ENCODE data around the gene SLC36A1.
A peak's percentile ranks its signal among the peaks of the same experiment; 100 is the strongest.
"Not testable (repeated sequence)": the region's sequence is repeated elsewhere in the genome, so short reads cannot be mapped to it uniquely, and the experiment has no call there.

SLC36A1 gene

DNA sequence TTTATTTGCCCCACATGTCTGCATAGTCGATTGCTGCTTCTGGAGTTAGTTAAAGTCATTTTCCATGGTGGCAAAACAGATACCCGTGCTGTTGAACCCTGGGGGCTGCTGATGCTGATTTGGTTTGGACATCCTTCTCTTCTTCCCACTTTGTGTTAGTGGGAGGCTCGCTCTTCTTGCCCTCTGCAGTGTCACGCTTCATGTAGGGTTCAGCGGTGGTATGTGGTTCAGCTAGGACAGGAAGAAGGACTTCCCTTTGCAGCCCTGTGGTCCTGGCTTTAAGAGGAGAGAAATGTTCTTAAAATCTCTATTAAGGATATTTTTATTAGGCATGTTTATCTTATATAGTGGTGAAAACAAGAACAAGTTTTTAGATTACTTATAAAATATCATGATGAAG, 36.2 kb downstream of the SLC36A1 start:
- peak; percentile 51 for DNase-seq (ENCODE audit: low spot score)

DNA sequence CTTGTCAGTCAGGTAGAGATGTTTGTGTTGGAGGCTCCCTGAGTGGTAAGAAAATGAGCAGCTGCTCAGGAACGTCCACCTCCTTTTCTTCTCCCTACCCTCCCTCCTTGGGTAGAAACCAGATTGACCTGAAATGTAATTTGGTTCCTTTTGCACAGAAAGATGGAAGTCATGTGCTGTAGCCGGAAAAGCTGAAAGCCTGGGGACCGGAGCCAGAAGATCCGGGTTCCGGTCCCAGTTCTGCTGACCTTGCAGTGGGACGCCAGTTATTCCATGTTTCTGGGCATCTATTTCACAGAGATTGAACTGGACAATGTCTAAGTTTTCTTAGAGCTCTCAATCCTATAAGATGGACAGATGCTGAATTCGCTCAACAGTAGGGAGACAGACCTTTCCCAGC, 40.1 kb downstream of the SLC36A1 start:
- DNase-seq (ENCODE audit: low spot score), result no peak

DNA sequence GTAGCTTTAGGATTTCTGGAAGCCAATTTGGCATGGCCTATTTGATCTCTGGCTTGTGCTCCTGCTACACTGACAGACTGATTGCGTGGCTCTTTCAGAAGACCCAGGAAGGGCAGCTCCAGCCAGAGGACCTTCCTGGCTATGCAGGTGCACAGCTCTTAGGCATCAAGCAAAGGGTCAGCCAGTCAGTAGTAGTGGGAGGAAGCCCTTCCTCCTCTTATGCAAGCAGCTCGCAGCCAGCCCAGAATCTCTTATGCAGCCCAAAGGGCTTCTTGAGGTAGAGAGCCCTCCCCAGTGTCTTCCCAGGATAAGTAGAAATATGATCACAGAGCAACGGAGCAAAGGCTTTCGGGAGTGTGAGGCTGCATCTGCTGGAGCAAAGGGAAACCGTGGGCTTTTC, 43.2 kb downstream of the SLC36A1 start:
- DNase-seq (ENCODE audit: low spot score), result no peak

DNA sequence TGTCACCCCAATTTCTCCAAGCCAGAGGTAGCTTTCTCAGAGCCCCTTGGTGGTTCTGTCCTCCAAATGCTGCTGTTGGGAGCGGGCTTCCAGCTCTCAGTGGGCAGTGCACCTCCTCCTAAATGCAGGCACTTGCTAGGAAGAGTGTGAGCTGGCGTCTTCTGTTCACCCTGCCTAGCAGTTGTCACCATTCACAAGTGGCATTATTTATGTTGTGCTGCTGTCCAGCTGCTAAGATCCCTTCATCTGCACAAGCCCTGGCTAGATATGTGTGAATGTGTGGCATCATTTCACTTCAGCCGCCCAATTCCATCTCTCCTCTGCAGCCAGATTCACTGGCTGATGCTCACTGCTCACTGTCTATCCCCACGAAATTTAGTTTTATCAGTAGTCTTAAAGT, 43.7 kb downstream of the SLC36A1 start:
- no peak for DNase-seq (ENCODE audit: low spot score)

DNA sequence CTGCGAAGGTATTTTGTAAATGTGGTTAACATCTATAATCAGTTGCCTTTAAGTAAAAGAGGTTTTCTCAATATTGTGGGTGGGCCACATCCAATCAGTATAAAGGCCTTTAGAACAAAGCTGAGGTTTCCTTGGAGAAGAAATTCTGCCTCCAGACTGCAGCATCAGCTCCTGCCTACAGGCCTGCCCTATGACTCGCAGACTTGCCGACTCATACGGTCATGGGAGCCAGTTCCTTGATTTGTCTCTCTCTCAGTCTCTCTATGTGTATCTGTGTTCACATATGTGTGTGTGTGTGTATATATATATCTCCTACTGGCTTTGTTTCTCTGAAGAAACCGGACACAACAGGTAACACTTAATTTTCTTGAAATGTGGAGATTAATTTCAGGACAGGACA, 45.3 kb downstream of the SLC36A1 start:
- DNase-seq (ENCODE audit: low spot score), result no peak

DNA sequence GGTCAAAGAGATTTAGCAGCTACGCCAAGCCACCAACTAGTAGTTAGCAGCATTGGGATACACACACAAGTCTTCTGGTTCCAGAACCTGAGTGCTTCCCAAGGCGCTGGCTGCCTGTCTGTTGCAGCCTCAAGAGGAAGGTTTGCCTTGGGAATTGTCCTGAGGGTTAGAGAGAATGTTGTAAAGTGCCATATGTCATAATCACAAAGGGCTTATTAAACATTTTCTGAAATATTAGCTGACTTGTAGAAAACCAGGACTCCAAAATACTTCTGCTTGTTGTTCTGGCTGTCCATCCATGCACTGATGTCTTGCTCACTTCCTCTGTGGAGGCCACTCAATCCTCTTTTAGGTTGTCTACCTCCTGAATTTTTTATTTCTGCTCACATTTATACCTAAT, 46.3 kb downstream of the SLC36A1 start:
- DNase-seq (ENCODE audit: low spot score), result no peak

DNA sequence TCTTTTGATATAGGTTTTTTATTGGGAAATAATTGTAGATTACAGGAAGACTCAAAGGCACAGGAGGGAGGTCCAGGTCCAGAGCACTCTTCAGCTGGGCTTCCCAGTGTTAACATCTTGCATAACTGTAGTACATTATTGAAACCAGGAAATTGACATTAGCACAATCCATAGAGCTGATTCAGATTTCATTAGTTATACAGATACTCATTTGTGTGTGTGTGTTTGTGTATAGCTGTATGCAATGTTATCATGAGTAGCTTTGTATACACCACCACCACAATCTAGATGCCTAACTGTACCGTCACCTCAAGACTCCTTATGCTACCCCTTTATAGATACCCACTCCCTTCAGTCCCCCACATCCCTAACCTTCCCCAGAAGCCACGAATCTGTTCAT, 47.9 kb downstream of the SLC36A1 start:
- DNase-seq (ENCODE audit: low spot score), result no peak

DNA sequence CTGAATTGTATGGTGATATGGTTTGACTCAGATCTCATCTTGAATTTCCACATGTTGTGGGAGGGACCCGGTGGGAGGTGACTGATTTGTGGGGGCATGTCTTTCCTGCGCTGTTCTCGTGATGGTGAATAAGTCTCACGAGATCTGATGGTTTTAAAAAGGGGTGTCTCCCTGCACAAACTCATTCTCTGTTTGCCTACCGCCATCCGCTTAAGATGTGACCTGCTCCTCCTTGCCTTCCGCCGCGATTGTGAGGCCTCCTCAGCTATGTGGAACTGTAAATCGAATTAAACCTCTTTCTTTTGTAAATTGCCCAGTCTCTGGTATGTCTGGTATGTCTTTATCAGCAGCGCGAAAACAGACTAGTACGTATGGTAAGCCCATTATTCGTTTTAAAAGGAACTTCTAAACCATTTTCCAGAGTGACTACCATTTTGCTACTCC, 48.7 kb downstream of the SLC36A1 start:
- DNase-seq (ENCODE audit: low spot score), result no peak

DNA sequence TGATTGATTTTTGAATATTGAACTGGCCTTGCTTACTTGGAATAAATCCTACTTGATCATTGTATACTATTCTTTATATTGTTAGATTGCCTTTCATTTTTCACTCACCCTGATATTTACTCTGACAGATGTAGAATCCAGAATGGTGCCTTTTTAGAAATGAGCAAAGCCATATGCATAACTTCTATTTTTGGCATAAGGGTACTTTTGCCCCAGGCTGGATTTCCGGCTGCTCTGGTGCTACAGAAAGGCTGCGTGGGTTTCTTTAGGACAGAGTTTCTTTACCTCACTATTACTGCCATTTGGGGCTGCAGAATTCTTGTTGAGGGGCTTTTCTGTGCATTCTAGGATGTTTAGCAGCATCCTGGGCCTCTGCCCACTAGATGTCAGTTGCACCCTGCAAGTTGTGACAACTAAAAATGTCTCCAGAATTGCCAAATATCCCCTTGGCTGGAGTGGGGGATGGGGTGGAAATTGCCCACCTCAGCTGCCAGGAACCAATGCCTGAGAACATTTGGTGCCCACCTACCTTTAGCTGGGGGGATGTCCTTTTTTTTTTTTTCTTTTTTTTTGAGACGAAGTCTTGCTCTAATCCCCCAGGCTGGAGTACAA, 50.1 kb downstream of the SLC36A1 start:
- DNase-seq (ENCODE audit: low spot score), result no peak

DNA sequence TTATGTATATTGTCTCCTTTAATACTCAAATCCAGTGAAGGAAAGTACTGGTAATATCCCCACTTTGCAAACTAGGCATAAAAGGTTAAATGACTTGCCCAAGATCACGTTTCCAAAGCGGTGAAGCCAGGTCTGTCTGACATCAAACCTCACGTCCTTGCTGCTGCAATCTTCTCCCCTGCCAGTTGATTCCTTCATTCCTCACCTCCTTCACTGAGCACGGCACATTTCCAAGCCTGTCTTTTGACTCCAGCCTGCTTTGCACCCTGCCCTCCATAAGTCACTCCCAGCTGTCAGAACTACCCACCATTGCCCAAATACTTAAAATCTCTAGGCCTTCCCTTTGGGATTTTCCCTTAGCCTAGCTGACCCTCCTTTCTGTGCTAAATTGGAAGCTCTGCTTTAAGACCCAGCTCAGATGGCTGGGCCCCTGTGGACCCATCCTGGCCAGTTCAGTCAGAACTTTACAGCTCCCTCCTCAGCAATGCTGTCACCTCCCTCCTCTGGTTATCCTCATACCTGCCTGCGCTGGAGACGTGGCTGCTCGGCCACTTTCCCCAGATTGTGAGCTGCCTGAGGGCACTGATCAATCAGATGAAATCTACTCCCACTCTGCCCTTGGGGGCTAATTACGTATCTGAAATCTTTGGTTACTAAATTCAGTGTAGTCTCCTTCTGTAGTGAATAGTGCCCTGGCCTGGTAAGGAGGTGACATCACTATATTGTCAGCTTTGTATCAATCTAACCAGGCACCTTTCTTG, 51.2 kb downstream of the SLC36A1 start:
- no peak for DNase-seq (ENCODE audit: low spot score)

DNA sequence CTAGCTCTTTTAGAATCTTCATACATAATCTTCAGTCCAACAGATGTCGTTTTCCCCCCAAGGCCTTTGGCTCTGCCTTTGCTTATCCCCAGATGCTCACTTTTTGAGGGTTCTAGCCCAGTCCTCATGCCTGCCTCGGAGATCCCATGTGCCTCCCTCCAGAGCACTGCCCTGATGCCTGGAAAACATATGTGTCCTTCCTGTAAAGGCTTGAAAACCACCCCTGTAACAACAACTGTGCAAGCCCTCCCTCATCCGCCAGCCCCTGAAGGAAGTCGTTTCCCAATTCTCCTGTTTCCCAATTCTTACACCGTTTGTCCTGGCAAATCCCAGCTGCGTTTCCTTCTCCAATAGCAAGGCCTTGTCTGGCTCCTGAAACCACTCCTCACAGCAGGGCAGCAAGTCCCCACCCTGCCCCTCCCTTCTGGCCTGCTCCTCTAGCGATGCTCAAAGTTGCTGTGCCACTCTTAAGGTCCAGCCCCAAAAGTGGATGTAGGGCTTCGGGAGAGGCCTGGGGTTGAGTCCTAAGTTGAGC, 52.2 kb downstream of the SLC36A1 start:
- DNase-seq (ENCODE audit: low spot score), result no peak

DNA sequence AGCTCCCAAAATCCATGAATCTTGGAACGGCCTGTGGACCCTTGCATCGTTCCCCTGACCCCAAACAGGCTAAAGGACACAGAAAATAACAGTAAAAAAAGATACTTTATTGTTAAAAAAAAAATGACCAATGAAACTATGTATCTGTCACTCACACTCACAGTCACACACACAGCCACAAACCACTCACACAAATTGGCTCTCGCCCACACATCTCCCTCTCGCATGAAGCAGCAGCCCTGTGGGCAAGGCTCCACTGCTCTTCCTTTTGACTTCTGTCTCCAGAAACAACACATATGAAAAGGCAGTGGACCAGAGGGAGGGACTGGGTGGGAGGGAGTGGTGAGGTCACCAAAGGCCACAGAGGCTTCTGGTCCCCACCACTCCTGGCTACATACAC, 56.6 kb downstream of the SLC36A1 start:
- no peak for DNase-seq (ENCODE audit: low spot score)

DNA sequence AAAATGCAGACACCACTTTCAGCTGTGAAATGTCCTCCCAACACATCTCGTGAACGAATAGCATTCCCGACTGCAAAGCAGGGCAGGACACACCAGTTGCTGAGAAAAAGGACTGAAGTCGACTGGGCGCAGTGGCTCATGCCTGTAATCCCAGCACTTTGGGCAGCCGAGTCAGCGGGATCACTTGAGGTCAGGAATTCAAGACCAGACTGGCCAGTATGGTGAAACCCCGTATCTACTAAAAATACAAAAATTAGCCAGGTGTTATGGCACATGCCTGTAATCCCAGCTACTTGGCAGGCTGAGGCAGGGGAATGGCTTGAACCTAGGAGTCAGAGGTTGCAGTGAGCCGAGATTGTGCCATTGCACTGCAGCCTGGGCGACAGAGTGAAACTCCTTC, 60.9 kb downstream of the SLC36A1 start:
- not testable (repeated sequence) for DNase-seq (ENCODE audit: low spot score)

DNA sequence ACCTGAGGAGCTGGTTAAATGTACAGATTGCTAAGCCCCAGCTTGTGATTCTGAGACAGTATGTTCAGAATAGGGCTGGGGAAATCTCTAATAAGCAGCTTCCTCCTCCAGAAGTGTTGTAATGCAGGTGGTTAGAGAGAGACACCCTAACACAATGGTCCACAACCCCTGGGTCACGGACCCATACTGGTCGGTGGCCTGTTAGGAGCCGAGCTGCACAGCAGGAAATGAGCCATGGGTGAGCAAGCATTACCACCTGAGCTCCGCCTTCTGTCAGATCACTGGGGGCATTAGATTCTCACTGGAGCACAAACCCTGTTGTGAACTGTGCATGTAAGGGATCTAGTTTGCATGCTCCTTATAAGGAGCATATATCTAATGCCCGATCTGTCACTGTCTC, 61.8 kb downstream of the SLC36A1 start:
- DNase-seq (ENCODE audit: low spot score), result no peak

DNA sequence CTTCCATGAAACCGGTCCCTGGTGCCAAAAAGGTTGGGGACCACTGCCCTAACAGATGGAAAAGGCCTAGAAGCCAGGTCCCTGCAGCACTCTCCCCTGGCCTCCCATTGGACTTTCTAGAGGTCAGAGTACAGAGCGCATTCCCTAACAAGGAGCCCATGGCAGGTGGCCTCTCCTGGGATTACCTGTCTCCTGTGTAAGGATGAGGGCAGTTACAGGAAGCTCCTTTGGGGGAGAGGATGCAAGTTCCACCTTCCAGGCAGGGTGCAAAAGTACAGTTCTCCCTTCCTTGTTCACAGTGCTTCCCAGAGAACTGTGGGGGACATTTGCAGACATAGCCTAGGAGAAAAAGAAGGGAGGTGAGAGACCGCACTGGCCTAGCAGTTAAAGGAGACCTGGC, 62.4 kb downstream of the SLC36A1 start:
- DNase-seq (ENCODE audit: low spot score), result no peak

DNA sequence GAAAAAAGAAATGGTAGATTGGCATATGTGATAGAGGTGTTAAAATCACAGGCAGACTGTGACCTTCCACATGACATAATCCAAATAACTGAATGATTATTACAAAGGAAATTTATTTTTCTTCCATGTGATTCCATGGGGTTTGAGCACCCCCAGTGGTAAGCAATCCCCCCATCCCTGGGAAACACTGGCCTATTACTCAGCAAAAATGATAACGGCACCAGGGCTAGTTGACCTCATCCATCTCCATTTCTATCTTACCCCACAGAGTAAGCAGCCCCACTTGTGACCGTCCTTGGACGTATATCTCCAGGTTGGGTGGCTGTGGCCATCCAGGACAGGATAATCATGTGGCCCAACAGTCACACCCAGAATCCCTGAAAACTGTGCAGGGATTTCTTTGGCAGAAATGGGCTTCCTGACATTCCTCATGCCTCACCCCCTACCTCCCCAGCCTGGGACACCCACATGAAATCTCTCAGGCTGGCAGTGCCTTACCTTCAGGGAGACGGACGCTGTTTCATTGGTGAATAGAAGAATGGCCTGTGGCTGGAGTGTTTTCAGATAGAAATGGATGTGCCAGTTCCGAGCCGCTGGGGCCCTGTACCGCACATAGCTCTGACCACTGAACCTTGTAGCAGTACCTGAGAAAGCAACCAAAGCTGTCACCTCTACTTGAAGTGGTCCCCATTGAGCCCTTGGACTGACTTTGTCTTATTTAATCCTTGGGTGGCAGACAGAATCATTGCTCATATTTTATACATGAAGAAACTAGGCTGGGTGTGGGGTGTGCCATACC, 69.9 kb downstream of the SLC36A1 start:
- DNase-seq (ENCODE audit: low spot score), result no peak

DNA sequence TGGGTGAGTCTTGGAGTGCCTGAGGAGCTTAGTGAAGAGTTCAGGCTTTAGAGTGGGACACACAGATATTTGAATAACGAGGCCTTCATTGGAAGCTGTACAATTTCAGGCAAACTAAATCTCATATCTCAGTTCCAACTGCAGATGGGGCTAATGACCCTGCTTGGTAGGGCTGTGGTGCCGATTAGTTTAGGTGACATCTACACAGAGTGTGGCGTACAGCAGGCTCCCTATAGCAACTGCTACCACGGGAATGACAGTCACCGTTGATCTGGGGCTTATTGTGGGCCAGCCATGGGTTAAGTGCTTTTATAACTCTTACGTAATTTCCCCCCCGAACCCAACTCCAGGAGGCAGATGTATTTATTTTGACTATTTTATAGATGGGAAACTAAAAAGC, 72.9 kb downstream of the SLC36A1 start:
- DNase-seq (ENCODE audit: low spot score), result no peak

DNA sequence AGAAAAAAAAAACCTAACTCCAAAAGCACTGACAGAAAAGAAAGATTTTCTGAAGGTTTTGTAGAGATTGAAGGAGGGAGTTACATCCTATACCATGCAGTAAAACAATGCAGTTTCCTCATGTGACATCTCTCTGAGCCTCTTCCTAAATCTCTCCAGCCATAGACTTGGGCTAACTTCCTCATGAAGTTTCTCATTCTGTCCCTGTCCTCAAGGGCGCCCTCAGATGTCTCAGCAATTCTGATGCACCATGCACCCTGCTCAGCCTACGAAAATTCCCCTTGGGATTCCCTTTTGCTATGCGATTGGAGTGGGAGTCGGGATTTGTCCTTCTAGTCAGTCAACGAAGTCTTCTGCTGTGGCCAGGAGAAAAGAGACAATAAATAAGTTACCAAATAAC, 74.8 kb downstream of the SLC36A1 start:
- no peak for DNase-seq (ENCODE audit: low spot score)

DNA sequence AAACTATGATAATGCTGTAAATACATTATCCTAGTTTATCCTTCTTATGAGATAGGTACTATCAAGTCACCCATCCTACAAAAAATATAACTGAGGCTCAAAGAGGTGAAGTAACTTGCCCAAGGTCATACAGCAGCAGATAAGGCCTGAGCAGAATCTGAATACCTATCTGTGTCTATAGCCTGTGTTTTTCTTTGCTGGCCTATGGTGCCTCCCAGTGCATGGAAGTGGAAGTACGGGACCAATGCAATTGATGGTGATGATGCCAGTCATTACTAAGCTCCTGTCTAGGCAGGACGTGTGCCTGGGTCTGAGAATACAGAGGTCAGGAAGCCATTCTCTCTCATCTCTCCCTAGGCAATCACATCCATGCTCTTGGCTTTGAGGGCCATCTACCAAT, 75.9 kb downstream of the SLC36A1 start:
- DNase-seq (ENCODE audit: low spot score), result peak; percentile 34

DNA sequence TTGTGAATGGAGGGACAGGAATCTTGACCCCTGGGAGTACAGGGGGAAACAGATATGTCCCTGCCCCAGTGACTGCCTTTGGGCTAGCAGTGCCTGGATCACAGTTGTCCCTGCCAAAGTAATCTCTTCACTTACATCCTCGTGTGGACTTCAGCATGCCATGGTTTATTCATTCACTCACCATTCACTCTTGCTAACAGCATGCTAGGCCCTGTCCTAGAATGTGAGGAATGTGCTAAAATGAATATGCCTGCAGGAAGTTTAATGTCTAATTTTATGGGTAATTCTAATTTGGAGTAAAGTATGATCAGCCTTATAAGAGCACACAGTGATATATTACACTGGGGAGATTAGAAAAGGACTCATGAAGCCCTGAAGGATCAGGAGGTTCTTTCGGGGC, 80.8 kb downstream of the SLC36A1 start:
- DNase-seq (ENCODE audit: low spot score), result no peak

DNA sequence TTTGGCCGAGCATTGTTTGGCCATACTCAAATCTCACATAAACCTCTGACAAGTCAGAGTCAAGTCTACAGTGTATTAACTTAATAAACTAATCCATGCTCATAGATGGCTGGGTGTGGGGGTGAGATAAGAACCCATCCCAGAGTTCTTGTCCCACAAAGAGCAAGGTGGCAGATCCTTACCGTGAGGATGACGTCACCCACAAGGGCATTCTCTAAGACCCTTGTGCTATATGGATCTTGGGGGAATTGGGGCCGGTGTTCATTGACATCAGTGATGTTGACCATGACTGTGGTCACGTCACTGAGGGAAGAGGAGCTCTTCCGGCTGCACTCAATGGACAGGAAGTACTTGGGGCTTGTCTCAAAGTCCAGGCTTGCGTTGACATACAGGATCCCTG, 81.6 kb downstream of the SLC36A1 start:
- no peak for DNase-seq (ENCODE audit: low spot score)

DNA sequence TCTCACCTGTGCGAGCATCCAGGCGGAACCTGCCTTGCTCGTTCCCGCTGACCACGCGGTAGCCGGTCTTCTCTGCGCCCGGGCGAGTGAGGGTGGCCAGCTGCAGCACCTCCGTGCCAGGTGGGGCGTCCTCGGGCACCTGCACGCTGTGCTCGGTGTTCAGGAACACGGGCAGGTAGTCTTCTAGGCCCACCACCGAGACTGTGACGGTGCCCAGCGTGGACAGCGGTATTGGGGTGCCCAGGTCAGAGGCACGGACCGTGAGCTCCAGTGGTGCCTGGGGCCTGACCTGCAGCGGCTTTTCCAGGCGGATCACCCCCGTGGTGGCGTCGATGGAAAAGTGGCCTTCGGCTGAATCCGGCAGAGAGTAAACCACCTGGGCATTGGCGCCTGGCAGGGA, 84.2 kb downstream of the SLC36A1 start:
- no peak for DNase-seq (ENCODE audit: low spot score)

DNA sequence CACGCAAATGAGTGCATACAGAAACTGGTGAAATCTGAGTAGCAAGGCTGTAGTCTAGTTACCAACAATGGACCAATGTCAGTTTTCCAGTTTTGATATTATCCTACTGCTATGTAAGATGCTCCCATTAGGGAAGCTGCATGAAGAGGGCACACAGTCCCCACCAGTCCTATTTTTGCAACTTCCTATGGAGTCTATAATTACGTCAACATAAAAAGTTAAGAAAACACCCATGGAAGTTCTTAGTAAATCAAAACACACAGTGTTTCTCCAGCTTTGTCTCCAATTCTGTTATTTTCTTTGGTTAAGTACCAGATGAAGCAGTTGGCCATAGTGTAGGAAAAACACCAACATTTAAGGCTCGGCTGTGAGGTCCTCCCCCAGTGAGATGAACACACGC, 85.0 kb downstream of the SLC36A1 start:
- DNase-seq (ENCODE audit: low spot score), result no peak
